ENCODE results near the gene MARCKSL1. TPM values are rescaled to one million over a fixed set of nuclear protein-coding genes. Genes with fewer than 3 reads are reported as not detected.

MARCKSL1 gene
- total and polyA plus RNA-seq, 2 of the 13 experiments (the other 11 are each of a cell fraction or from before 2014, with no cell fraction given) = 81.9 to 155 TPM

DNA sequence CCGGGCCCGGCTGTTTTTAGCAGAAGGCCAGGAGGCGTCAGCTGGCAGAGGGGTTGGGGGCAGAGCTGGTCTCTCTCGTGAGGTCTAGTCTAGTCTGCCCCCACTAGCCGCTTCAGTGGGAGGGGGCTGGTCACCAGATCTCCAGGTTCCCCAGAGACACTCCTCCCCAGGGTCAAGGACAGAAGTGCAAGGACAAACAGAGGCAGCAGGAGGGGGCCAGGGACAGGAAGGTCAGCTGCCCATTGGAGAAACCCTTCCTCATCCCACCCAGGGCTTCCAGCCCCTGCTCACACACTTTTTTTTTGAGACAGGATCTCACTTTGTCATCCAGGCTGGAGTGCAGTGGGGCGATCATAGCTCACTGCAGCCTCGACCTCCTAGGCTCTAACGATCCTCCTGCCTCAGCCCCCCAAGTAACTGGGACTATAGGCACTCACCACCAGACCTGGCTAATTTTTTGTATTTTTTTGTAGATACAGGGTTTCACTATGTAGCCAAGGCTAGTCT is 16.3 kb upstream of the MARCKSL1 start (continued):
- TF ChIP-seq ZMYM2 (CRISPR knock-in tag; IDR thresholded peaks at IDR 0.05) = no peak
- peak; percentile 58; the same call in 1 of the 2 replicates for TF ChIP-seq ZBTB7B (CRISPR knock-in tag; IDR thresholded peaks at IDR 0.05)
- TF ChIP-seq, protein P1, sequence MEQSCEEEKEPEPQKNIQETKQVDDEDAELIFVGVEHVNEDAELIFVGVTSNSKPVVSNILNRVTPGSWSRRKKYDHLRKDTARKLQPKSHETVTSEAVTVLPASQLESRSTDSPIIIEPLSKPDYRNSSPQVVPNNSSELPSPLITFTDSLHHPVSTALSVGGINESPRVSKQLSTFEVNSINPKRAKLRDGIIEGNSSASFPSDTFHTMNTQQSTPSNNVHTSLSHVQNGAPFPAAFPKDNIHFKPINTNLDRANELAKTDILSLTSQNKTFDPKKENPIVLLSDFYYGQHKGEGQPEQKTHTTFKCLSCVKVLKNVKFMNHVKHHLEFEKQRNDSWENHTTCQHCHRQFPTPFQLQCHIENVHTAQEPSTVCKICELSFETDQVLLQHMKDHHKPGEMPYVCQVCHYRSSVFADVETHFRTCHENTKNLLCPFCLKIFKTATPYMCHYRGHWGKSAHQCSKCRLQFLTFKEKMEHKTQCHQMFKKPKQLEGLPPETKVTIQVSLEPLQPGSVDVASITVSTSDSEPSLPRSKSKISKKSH (CRISPR knock-in tag; IDR thresholded peaks at IDR 0.05; ENCODE audit: borderline replicate concordance) = peak; percentile 76; the same call in 1 of the 2 replicates
- TF ChIP-seq TCF12 (IDR thresholded peaks at IDR 0.05) = no peak
- TF ChIP-seq TCF12 (CRISPR knock-in tag; IDR thresholded peaks at IDR 0.05) = no peak
- TF ChIP-seq ZBTB38 (CRISPR knock-in tag; IDR thresholded peaks at IDR 0.05) = 0 out of 2 replicates have a peak, but pooled peaks have one; percentile 6
- TF ChIP-seq NR2F2 (IDR thresholded peaks at IDR 0.05; ENCODE audit: borderline replicate concordance, low read depth) = peak; percentile 66; the same call in 1 of the 2 replicates
- TF ChIP-seq ZNF670 (CRISPR knock-in tag; IDR thresholded peaks at IDR 0.05; ENCODE audit: borderline replicate concordance) = 0 out of 2 replicates have a peak, but pooled peaks have one; percentile 33
- TF ChIP-seq ZNF430 (CRISPR knock-in tag; IDR thresholded peaks at IDR 0.05) = 0 out of 2 replicates have a peak, but pooled peaks have one; percentile 27
- no peak for TF ChIP-seq TOE1 (CRISPR knock-in tag; IDR thresholded peaks at IDR 0.05)
- no peak for TF ChIP-seq MED8 (CRISPR knock-in tag; IDR thresholded peaks at IDR 0.05; ENCODE audit: insufficient replicate concordance)

Data from HepG2 (cell line).